ENCODE measurements around the gene ITGB4.

GRCh38 chr17:75779250-75779986 is 58.2 kb downstream of the ITGB4 start:
- TF ChIP-seq POLR2AphosphoS5 (IDR thresholded peaks at IDR 0.05) = peak; percentile 100
- TF ChIP-seq CTCF (IDR thresholded peaks at IDR 0.05) = no peak
- TF ChIP-seq POLR2A (IDR thresholded peaks at IDR 0.05; ENCODE audit: low read depth) = peak; percentile 100

All from esophagus muscularis mucosa (tissue), 3 donors.